Stimulated activated CD4-positive, alpha-beta T cell treated with anti-CD3 and anti-CD28 coated beads, Interleukin-4, amount 100 ng/mL, for 48 hours (primary cell): Measurements from ENCODE around the gene PYDC1.
"Not testable (repeated sequence)": the region's sequence is repeated elsewhere in the genome, so short reads cannot be mapped to it uniquely, and the experiment has no call there.

Experiments used
- DNase-seq, 2 donors: peaks; one replicate each; pipeline ENCODE4 v3.0.0-alpha.2; 2020; ENCODE audit warnings: low read depth in 2 of 2

PYDC1 gene

GRCh38 chr16:31221357-31222160, 4.6 kb upstream of the PYDC1 start:
- DNase-seq = no peak

GRCh38 chr16:31219154-31219741, 2.3 kb upstream of the PYDC1 start:
- DNase-seq = no peak

GRCh38 chr16:31217136-31217530, 198 bp upstream of the PYDC1 start:
- DNase-seq = no peak

- no peak for DNase-seq
Measured at GRCh38 chr16:31215287-31216162, 1.4 kb downstream of the PYDC1 start.

- DNase-seq = no peak
Measured at GRCh38 chr16:31214708-31215286, 2.1 kb downstream of the PYDC1 start.

GRCh38 chr16:31213877-31214707, 2.8 kb downstream of the PYDC1 start, which contains the start of gene TRIM72:
TRIM72 (plus strand) TSS chr16:31214119; CDS start chr16:31214739, 620 bp downstream.
- DNase-seq = no peak

- no peak for DNase-seq
Measured at GRCh38 chr16:31213342-31213741, 3.6 kb downstream of the PYDC1 start.

GRCh38 chr16:31206776-31207175, 10.2 kb downstream of the PYDC1 start:
- no peak for DNase-seq

GRCh38 chr16:31204871-31205666, 11.9 kb downstream of the PYDC1 start:
- no peak for DNase-seq

- DNase-seq = no peak
Measured at GRCh38 chr16:31202414-31203375, 14.2 kb downstream of the PYDC1 start, which contains the start of gene PYCARD. PYCARD (minus strand) TSS chr16:31202760; CDS start chr16:31202690, 70 bp downstream.

- DNase-seq = no peak
Measured at GRCh38 chr16:31201582-31202413, 15.1 kb downstream of the PYDC1 start.

GRCh38 chr16:31200821-31201568, 15.9 kb downstream of the PYDC1 start:
- no peak for DNase-seq

- DNase-seq = not testable (repeated sequence)
Measured at GRCh38 chr16:31200111-31200510, 16.8 kb downstream of the PYDC1 start.

GRCh38 chr16:31199430-31200041, 17.4 kb downstream of the PYDC1 start:
- no peak for DNase-seq

- DNase-seq = no peak
Measured at GRCh38 chr16:31198207-31198882, 18.6 kb downstream of the PYDC1 start.
